Measurements from ENCODE around the gene AARSD1.
"Not testable (repeated sequence)": the region's sequence is repeated elsewhere in the genome, so short reads cannot be mapped to it uniquely, and the experiment has no call there.

AARSD1 gene

GRCh38 chr17:42964161-42964932 lies at the start of gene AARSD1:
Gene AARSD1, minus strand, starts transcription at chr17:42964454. Its CDS starts 14 bp downstream, at chr17:42964440.
- peak; percentile 92 for DNase-seq (ENCODE audit: low read depth)

- no peak for DNase-seq (ENCODE audit: low read depth)
Observed at GRCh38 chr17:43013296-43013695, 49.0 kb upstream of the AARSD1 start.

GRCh38 chr17:43011728-43012472 lies 47.6 kb upstream of the AARSD1 start:
- DNase-seq (ENCODE audit: low read depth): no peak

GRCh38 chr17:43010667-43011308 lies 46.5 kb upstream of the AARSD1 start:
- no peak for DNase-seq (ENCODE audit: low read depth)

GRCh38 chr17:43006639-43007551 lies 42.6 kb upstream of the AARSD1 start, which contains the start of gene IFI35:
Gene IFI35, plus strand, starts transcription at chr17:43006784. Its CDS starts 164 bp downstream, at chr17:43006948.
- peak; percentile 83 for DNase-seq (ENCODE audit: low read depth)

- DNase-seq (ENCODE audit: low read depth): peak; percentile 41
Observed at GRCh38 chr17:43003542-43004172, 39.4 kb upstream of the AARSD1 start.

- DNase-seq (ENCODE audit: low read depth): not testable (repeated sequence)
Observed at GRCh38 chr17:43000894-43001293, 36.6 kb upstream of the AARSD1 start.

GRCh38 chr17:42999003-42999525 lies 34.8 kb upstream of the AARSD1 start:
- no peak for DNase-seq (ENCODE audit: low read depth)

GRCh38 chr17:42997984-42998938 lies 34.0 kb upstream of the AARSD1 start, which contains the start of gene RPL27:
Gene RPL27, plus strand, starts transcription at chr17:42998419. Its CDS starts 332 bp downstream, at chr17:42998751.
- peak; percentile 100 for DNase-seq (ENCODE audit: low read depth)

GRCh38 chr17:42997390-42997983 lies 33.2 kb upstream of the AARSD1 start:
- DNase-seq (ENCODE audit: low read depth): no peak

GRCh38 chr17:42993913-42994312 lies 29.7 kb upstream of the AARSD1 start:
- not testable (repeated sequence) for DNase-seq (ENCODE audit: low read depth)

GRCh38 chr17:42992872-42993271 lies 28.6 kb upstream of the AARSD1 start:
- DNase-seq (ENCODE audit: low read depth): no peak

GRCh38 chr17:42991471-42991870 lies 27.2 kb upstream of the AARSD1 start:
- DNase-seq (ENCODE audit: low read depth): no peak

- peak; percentile 50 for DNase-seq (ENCODE audit: low read depth)
Observed at GRCh38 chr17:42989726-42990652, 25.7 kb upstream of the AARSD1 start.

- no peak for DNase-seq (ENCODE audit: low read depth)
Observed at GRCh38 chr17:42989141-42989540, 24.9 kb upstream of the AARSD1 start.

- DNase-seq (ENCODE audit: low read depth): no peak
Observed at GRCh38 chr17:42985225-42985624, 21.0 kb upstream of the AARSD1 start.

- no peak for DNase-seq (ENCODE audit: low read depth)
Observed at GRCh38 chr17:42982266-42982665, 18.0 kb upstream of the AARSD1 start.
